ENCODE data around the gene SRC.

The SRC gene

GRCh38 chr20:37417617-37418467, 71.9 kb downstream of the SRC start:
- Histone ChIP-seq H3K9me3 (ENCODE audit: severe bottlenecking) (no peaks in the 10 kb centered on the region), H3K27ac (no peak overlapping the region; the same call in 1 of the 2 replicates), H3K4me3 (ENCODE audit: low read depth, low read length) (no peak overlapping the region), H3K36me3 (no peaks in the 10 kb centered on the region), H3K27me3 (ENCODE audit: insufficient read depth, low read depth, severe bottlenecking) (no peaks in the 10 kb centered on the region)
- TF ChIP-seq, protein P1, sequence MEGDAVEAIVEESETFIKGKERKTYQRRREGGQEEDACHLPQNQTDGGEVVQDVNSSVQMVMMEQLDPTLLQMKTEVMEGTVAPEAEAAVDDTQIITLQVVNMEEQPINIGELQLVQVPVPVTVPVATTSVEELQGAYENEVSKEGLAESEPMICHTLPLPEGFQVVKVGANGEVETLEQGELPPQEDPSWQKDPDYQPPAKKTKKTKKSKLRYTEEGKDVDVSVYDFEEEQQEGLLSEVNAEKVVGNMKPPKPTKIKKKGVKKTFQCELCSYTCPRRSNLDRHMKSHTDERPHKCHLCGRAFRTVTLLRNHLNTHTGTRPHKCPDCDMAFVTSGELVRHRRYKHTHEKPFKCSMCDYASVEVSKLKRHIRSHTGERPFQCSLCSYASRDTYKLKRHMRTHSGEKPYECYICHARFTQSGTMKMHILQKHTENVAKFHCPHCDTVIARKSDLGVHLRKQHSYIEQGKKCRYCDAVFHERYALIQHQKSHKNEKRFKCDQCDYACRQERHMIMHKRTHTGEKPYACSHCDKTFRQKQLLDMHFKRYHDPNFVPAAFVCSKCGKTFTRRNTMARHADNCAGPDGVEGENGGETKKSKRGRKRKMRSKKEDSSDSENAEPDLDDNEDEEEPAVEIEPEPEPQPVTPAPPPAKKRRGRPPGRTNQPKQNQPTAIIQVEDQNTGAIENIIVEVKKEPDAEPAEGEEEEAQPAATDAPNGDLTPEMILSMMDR (IDR thresholded peaks at IDR 0.05; ENCODE audit: low read depth, low read length) = no peak
- no peak for DNase-seq

DNA sequence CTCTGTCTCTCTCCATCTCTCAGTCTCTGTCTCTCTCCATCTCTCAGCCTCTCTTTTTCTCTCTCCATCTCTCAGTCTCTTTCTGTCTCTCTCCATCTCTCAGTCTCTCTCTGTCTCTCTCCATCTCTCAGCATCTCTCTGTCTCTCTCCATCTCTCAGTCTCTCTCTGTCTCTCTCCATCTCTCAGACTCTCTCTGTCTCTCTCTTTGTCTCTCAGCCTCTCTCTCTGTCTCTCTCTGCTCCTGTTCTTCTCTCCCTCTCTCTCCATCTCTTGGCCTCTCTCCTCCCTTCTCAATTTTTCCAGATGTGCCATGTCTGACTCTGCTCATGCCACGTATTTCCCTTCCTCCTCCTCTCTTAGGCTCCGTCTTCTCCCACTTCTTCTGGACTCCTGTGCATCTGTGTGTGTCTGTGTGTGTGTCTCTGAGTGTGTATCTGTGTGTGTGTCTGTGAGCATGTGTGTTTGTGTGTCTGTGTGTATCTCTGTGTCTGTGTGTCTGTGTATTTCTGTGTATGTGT, 72.7 kb downstream of the SRC start:
- no peak overlapping the region for H3K4me3 ChIP-seq (ENCODE audit: low read depth, low read length)
- H3K27me3 ChIP-seq (ENCODE audit: insufficient read depth, low read depth, severe bottlenecking) = no peaks in the 10 kb centered on the region
- no peak overlapping the region for H3K27ac ChIP-seq
- H3K36me3 ChIP-seq = no peaks in the 10 kb centered on the region
- TF ChIP-seq, protein P1 (IDR thresholded peaks at IDR 0.05; ENCODE audit: low read depth, low read length) = no peak
- no peaks in the 10 kb centered on the region for H3K9me3 ChIP-seq (ENCODE audit: severe bottlenecking)
- DNase-seq = no peak

DNA sequence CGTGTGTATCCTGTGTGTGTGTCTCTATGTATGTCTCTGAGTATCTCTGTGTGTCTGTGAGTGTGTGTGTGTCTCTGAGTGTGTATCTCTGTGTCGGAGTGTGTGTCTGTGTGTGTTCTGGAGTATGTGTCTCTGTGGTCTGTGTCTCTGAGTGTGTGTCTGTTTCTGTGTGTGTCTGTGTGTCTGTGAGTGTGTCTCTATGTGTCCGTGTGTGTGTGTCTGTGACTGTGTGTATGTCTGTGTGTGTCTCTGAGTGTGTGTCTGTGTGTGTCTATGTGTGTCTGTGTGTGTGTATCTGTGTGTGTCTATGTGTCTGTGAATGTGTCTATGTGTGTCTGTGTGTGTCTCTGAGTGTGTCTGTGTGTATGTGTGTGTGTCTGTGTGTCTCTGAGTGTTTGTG, 73.4 kb downstream of the SRC start:
- Histone ChIP-seq H3K27me3 (ENCODE audit: insufficient read depth, low read depth, severe bottlenecking) (no peaks in the 10 kb centered on the region), H3K9me3 (ENCODE audit: severe bottlenecking) (no peaks in the 10 kb centered on the region), H3K27ac (no peak overlapping the region), H3K4me3 (ENCODE audit: low read depth, low read length) (no peak overlapping the region), H3K36me3 (no peaks in the 10 kb centered on the region)
- no peak for DNase-seq
- TF ChIP-seq, protein P1 (IDR thresholded peaks at IDR 0.05; ENCODE audit: low read depth, low read length) = no peak

- no peaks in the 10 kb centered on the region for H3K27me3 ChIP-seq (ENCODE audit: insufficient read depth, low read depth, severe bottlenecking)
Observed at GRCh38 chr20:37419774-37420542, 74.0 kb downstream of the SRC start.

DNA sequence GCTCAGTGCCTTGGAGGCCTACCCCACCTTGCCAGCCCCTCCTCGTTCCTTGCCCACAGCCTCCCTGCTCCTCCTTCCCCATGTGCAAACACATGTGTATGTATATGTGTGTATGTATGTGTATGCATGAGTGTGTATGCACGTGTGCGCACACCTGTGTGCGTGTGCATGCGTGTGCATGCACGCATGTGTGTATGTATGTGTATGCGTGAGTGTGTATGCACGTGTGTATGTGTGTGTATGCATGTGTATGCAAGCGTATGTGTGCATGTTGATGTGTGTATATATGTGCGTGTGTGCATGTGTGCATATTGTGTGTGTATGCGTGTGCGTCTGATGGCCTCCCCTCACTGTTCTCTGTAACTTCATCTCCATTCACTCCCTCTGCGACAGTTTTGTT, 74.7 kb downstream of the SRC start:
- H3K27me3 ChIP-seq (ENCODE audit: insufficient read depth, low read depth, severe bottlenecking) = no peaks in the 10 kb centered on the region
- H3K27ac ChIP-seq = no peak overlapping the region
- no peak for DNase-seq
- no peak overlapping the region for H3K4me3 ChIP-seq (ENCODE audit: low read depth, low read length)
- no peaks in the 10 kb centered on the region for H3K36me3 ChIP-seq
- TF ChIP-seq, protein P1 (IDR thresholded peaks at IDR 0.05; ENCODE audit: low read depth, low read length) = no peak
- no peaks in the 10 kb centered on the region for H3K9me3 ChIP-seq (ENCODE audit: severe bottlenecking)

More at GRCh38 chr20:37419774-37420542, 74.0 kb downstream of the SRC start:
- Histone ChIP-seq H3K4me3 (ENCODE audit: low read depth, low read length) (no peak overlapping the region), H3K36me3 (no peaks in the 10 kb centered on the region), H3K9me3 (ENCODE audit: severe bottlenecking) (no peaks in the 10 kb centered on the region), H3K27ac (no peak overlapping the region)
- DNase-seq = no peak
- TF ChIP-seq, protein P1 (IDR thresholded peaks at IDR 0.05; ENCODE audit: low read depth, low read length) = no peak

All from WERI-Rb-1 (cell line).